A673 (cell line): ENCODE measurements around the gene NKD1. TPM values are rescaled to one million over a fixed set of nuclear protein-coding genes. Genes with fewer than 3 reads are reported as not detected.

Experiments used
- BruUV-seq: library from RNA; stranded (reverse); fragments of 400-500 nt; replicated peaks from 2 replicates; lab custom pipeline; 2021; lab: Mats Ljungman, UMichigan
- CTCF ChIA-PET: fragments of 300-600 bp; sonication (Branson Sonifier 250); formaldehyde crosslinking; loops from one replicate; lab custom pipeline; 2022; ENCODE audit warnings: antibody characterized with exemption; lab: Charles Lee
- POLR2A ChIA-PET: fragments of 300-600 bp; sonication (Branson Sonifier 250); formaldehyde crosslinking; loops from one replicate; lab custom pipeline; 2022; ENCODE audit warnings: antibody characterized with exemption; ENCODE audit not compliant: low non-redundant PET; lab: Charles Lee
- DNase-seq: peaks from one replicate; pipeline ENCODE4 v3.0.0-alpha.2; 2015; ENCODE audit warnings: low spot score
- H3K27ac ChIP-seq: fragments of 200-600 bp; sonication (generic); 2 replicates; pipeline ENCODE4 v1.5.1; 2016; ENCODE audit warnings: mixed run types, low read depth, mild to moderate bottlenecking, mixed read lengths, antibody characterized with exemption, low read length; ENCODE audit not compliant: poor library complexity, severe bottlenecking
- H3K27me3 ChIP-seq: fragments of 200-600 bp; sonication (generic); replicated peaks from 2 replicates; pipeline ENCODE4 v1.6.1; 2017; ENCODE audit warnings: mixed run types, low read depth, mild to moderate bottlenecking, mixed read lengths, antibody characterized with exemption, low read length; ENCODE audit not compliant: insufficient read depth, poor library complexity
- H3K36me3 ChIP-seq: fragments of 200-600 bp; sonication (generic); 2 replicates; pipeline ENCODE4 v1.6.1; 2016; ENCODE audit warnings: mixed run types, mild to moderate bottlenecking, mixed read lengths, antibody characterized with exemption, low read length; ENCODE audit not compliant: insufficient read depth, poor library complexity, severe bottlenecking
- H3K4me1 ChIP-seq: fragments of 200-600 bp; sonication (generic); 2 replicates; pipeline ENCODE4 v1.6.1; 2017; ENCODE audit warnings: mixed run types, mild to moderate bottlenecking, mixed read lengths, antibody characterized with exemption, low read length; ENCODE audit not compliant: insufficient read depth, poor library complexity, severe bottlenecking
- H3K4me3 ChIP-seq: fragments of 200-600 bp; sonication (generic); 2 replicates; pipeline ENCODE4 v1.5.1; 2016; ENCODE audit warnings: low read depth, mixed run types, mild to moderate bottlenecking, mixed read lengths, low read length; ENCODE audit not compliant: poor library complexity, severe bottlenecking
- H3K9me3 ChIP-seq: fragments of 200-600 bp; sonication (generic); 2 replicates; pipeline ENCODE4 v1.6.1; 2016; ENCODE audit warnings: mixed run types, low read depth, mild to moderate bottlenecking, mixed read lengths, antibody characterized with exemption, low read length; ENCODE audit not compliant: poor library complexity, severe bottlenecking
- EZH2 ChIP-seq: fragments of 200-600 bp; sonication (generic); IDR thresholded peaks from 2 replicates; pipeline ENCODE4 v1.6.1; 2017; ENCODE audit warnings: borderline replicate concordance, low read depth, mild to moderate bottlenecking, mixed read lengths, antibody characterized with exemption, low read length; ENCODE audit not compliant: poor library complexity, severe bottlenecking
- intact Hi-C: fragments of 100-400 bp; cut with micrococcal nuclease; formaldehyde crosslinking; loops from one replicate; pipeline ENCODE4 v1.10.0; 2022; ENCODE audit not compliant: unreplicated experiment
- total RNA-seq: library from RNA; stranded (reverse); gene quantifications from 2 replicates; pipeline ENCODE4 v1.2.3, GENCODE V29; 2021
- TF ChIP-seq, protein P1 (sequence below): fragments of 300-800, 200-600 bp; sonication (generic); conservative IDR thresholded peaks from 2 replicates; pipeline ENCODE4 v1.5.1; 2017; ENCODE audit warnings: low read depth, mild to moderate bottlenecking, antibody characterized with exemption, low read length, moderate library complexity, mixed read lengths

NKD1 gene
- total RNA-seq, 1 experiment from 2014 or later, result 1.1 TPM

DNA sequence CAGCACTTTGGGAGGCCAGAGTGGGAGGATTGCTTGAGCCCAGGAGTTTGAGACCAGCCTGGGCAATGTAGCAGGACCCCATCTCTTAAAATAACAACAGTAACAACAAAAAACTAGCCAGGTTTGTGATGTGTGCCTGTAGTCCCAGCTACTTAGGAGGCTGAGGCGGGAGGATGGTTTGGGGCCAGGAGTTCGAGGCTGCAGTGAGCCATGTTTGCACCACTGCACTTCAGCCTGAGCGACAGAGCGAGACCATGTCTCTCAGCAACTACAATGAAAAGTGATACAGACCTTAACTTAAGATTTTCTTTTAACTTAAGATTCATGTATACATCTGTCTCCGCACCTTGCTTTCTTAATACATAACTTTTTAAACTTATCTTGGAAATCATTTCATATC, 17.2 kb downstream of the NKD1 start:
- POLR2A ChIA-PET, result no interaction called here
- intact Hi-C loops, result no loop called here
- Histone ChIP-seq H3K27me3 (peaks cover 5% of the 10 kb centered on the region), H3K9me3 (no peaks in the 10 kb centered on the region), H3K36me3 (no peaks in the 10 kb centered on the region), H3K4me3 (no peak overlapping the region), H3K27ac (no peak overlapping the region), H3K4me1 (peaks cover 3% of the 10 kb centered on the region)
- TF ChIP-seq EZH2, result no peak
- TF ChIP-seq, protein P1, sequence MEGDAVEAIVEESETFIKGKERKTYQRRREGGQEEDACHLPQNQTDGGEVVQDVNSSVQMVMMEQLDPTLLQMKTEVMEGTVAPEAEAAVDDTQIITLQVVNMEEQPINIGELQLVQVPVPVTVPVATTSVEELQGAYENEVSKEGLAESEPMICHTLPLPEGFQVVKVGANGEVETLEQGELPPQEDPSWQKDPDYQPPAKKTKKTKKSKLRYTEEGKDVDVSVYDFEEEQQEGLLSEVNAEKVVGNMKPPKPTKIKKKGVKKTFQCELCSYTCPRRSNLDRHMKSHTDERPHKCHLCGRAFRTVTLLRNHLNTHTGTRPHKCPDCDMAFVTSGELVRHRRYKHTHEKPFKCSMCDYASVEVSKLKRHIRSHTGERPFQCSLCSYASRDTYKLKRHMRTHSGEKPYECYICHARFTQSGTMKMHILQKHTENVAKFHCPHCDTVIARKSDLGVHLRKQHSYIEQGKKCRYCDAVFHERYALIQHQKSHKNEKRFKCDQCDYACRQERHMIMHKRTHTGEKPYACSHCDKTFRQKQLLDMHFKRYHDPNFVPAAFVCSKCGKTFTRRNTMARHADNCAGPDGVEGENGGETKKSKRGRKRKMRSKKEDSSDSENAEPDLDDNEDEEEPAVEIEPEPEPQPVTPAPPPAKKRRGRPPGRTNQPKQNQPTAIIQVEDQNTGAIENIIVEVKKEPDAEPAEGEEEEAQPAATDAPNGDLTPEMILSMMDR, result no peak
- CTCF ChIA-PET, result no interaction called here
- no peak for DNase-seq
- BruUV-seq, result no TSS peak

DNA sequence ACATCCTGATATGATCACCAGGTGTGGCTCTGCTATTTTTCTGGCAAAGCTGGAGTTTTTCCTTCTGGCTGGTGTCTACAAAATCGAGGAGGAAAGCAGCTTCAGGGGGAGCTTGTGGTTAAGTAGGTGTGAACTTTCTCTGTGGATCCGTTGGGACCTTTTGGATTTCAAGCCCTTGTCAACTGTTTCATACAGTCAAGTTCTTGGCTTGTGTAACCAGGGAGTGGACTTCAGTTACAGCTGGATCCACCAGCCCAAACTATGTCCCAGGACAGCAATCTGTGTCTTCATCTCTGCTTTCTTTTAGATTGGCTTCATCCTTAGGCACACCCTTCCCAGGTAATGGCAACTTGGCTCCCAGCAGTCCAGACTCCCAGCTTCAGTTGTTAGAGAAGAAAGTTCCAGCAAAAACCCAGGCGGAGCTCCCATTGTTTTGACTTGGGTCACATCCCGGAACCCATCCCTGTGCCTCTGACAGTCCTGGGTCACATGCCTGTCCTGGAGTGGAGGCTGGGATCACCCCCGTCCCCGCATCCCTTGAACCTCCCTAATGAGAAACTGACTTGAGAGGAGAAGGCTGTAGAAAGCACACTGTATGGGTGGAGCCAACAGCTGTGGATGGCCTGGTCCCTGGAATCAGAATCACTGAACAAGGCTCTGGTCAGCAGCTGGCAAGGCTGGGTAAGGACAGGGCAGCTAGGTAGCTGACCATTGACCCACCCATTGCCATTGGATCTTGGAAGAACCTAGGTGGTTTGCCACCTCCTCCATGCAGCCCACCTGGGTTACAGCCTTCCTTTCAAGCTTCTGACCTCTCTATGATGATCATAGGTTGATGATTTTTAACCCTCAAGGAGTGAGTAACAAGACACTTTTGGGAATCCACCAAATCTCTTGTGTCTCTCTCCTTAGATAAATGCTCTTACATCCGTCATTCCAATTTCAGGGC, 18.1 kb downstream of the NKD1 start:
- TF ChIP-seq, protein P1, result no peak
- TF ChIP-seq EZH2, result no peak
- BruUV-seq, result no TSS peak
- no peak overlapping the region for H3K27ac ChIP-seq
- ChIA-PET POLR2A (no interaction called here), CTCF (interaction anchor here (0.7 kb wide), 1 partner anchor 57 kb away, joined by 16 read pairs; no protein-coding TSS in a partner anchor)
- peaks cover 3% of the 10 kb centered on the region for H3K4me1 ChIP-seq
- no peak for DNase-seq
- no peak overlapping the region for H3K4me3 ChIP-seq
- H3K27me3 ChIP-seq, result peaks cover 5% of the 10 kb centered on the region
- intact Hi-C loops, result no loop called here
- H3K36me3 ChIP-seq, result no peaks in the 10 kb centered on the region
- H3K9me3 ChIP-seq, result no peaks in the 10 kb centered on the region

- no peak overlapping the region for H3K27ac ChIP-seq
- intact Hi-C loops, result no loop called here
- no peaks in the 10 kb centered on the region for H3K9me3 ChIP-seq
- H3K27me3 ChIP-seq, result peaks cover 5% of the 10 kb centered on the region
- TF ChIP-seq, protein P1, result no peak
- TF ChIP-seq EZH2, result no peak
- BruUV-seq, result no TSS peak
- H3K4me1 ChIP-seq, result peaks cover 3% of the 10 kb centered on the region
- no peak overlapping the region for H3K4me3 ChIP-seq
- DNase-seq, result no peak
- no peaks in the 10 kb centered on the region for H3K36me3 ChIP-seq
- ChIA-PET CTCF (no interaction called here), POLR2A (no interaction called here)
Observed at GRCh38 chr16:50567651-50568050, 19.5 kb downstream of the NKD1 start.
